ENCODE data around the gene BUD23.

- TF ChIP-seq POLR2AphosphoS5 (IDR thresholded peaks at IDR 0.05; ENCODE audit: low read depth, low read length): no peak
- TF ChIP-seq JUND (IDR thresholded peaks at IDR 0.05): no peak
- TF ChIP-seq CTCF (IDR thresholded peaks at IDR 0.05 in 2 of 3, conservative IDR thresholded peaks at IDR 0.05 in 1 of 3; ENCODE audit: borderline replicate concordance in 1 of 3, insufficient read depth in 1 of 3, low read depth in 2 of 3, low read length in 2 of 3): no peak
- TF ChIP-seq EGR1 (IDR thresholded peaks at IDR 0.05; ENCODE audit: low read depth): no peak
- no peak for TF ChIP-seq EZH2 (IDR thresholded peaks at IDR 0.05)
- TF ChIP-seq REST (IDR thresholded peaks at IDR 0.05; ENCODE audit: low read depth): no peak
- no peak for TF ChIP-seq YY1 (IDR thresholded peaks at IDR 0.05; ENCODE audit: extremely low read depth, insufficient replicate concordance, low read depth, low read length)
Measured at GRCh38 chr7:73726083-73726466, 42.7 kb downstream of the BUD23 start.
